OCI-LY1 (cell line): ENCODE data around the gene BIN1.

Source experiments
- EZH2 ChIP-seq: fragments of 200-600 bp; sonication (generic), shearing (Covaris generic); IDR thresholded peaks from 2 replicates; pipeline ENCODE4 v1.8.0; 2017; ENCODE audit warnings: borderline replicate concordance, mixed run types, mild to moderate bottlenecking, antibody characterized with exemption, low read length, moderate library complexity, mixed read lengths
- TF ChIP-seq, protein P1 (sequence below): fragments of 200-600 bp; sonication (generic), shearing (Covaris generic); IDR thresholded peaks from 2 replicates; pipeline ENCODE4 v1.5.1; 2017; ENCODE audit warnings: mild to moderate bottlenecking, antibody characterized with exemption, low read length, moderate library complexity, mixed read lengths

DNA sequence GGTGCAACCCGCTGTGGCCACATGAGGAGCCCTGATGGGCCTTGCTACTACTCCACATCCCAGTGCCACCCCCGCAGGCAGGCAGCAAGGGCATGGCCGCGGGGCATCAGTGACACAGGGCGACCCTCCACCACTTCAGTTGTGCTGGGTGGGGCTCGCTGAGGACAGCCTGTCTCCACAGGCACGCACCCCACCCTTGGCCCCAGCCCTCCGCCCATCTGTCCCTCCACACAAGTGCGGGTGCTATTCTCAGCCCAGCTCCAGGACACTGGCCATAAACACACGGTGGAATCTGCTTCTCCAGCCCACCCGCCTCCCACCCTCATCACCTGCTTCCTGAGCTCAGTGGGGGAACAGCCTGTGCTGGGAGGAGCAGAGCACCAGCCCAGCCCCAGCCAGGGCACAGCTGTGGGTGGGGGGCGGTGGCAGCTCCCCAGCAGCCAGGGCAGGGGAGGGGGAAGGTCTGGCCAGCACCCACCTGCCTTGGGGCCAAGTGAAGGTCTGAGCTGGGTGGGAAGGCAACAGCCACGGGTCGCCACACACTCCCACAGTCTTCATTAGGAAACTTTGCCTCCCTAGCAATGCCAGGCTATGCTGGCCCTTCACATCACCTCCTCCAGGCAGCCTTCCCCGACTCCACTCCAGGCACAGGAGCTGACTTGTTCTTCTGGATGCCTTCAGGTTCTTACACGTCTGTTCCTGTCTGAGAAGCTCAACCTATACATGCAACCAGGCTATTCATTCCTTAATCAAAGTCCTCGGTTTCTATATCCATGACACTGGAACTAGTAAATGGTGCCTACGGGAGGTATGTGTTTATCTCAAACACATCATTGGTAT is 16.5 kb downstream of the BIN1 start:
- TF ChIP-seq, protein P1, sequence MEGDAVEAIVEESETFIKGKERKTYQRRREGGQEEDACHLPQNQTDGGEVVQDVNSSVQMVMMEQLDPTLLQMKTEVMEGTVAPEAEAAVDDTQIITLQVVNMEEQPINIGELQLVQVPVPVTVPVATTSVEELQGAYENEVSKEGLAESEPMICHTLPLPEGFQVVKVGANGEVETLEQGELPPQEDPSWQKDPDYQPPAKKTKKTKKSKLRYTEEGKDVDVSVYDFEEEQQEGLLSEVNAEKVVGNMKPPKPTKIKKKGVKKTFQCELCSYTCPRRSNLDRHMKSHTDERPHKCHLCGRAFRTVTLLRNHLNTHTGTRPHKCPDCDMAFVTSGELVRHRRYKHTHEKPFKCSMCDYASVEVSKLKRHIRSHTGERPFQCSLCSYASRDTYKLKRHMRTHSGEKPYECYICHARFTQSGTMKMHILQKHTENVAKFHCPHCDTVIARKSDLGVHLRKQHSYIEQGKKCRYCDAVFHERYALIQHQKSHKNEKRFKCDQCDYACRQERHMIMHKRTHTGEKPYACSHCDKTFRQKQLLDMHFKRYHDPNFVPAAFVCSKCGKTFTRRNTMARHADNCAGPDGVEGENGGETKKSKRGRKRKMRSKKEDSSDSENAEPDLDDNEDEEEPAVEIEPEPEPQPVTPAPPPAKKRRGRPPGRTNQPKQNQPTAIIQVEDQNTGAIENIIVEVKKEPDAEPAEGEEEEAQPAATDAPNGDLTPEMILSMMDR = no peak
- TF ChIP-seq EZH2 = no peak
